H1 (cell line): ENCODE data around the gene HHAT. TPM values are rescaled to one million over a fixed set of nuclear protein-coding genes. Genes with fewer than 3 reads are reported as not detected.

Experiments
- CHD2 ChIP-seq: IDR thresholded peaks from 2 replicates; pipeline ENCODE4 v1.6.1; 2012; ENCODE audit warnings: low read length, improper control_type of control experiment
- CTBP2 ChIP-seq: IDR thresholded peaks from 2 replicates; pipeline ENCODE4 v1.7.0; 2011; ENCODE audit warnings: borderline replicate concordance, mild to moderate bottlenecking, moderate library complexity, mixed read lengths, low read length; ENCODE audit not compliant: insufficient read depth, insufficient read length
- CTCF ChIP-seq, 3 experiments: IDR thresholded peaks; 1 replicate in 2 of 3; 2 replicates in 1 of 3; pipeline versions ENCODE4 v1.5.1 to v1.6.1; 2011; ENCODE audit warnings: low read length in 3 of 3, mild to moderate bottlenecking in 3 of 3, inconsistent platforms in 2 of 3, low read depth in 1 of 3, moderate library complexity in 1 of 3; ENCODE audit not compliant: insufficient read depth in 1 of 3; ENCODE audit errors: control extremely low read depth in 1 of 3
- HDAC2 ChIP-seq, 2 experiments: fragments of 300-600 bp in 1 of 2; sonication (generic) in 1 of 2; IDR thresholded peaks; 2 replicates each; pipeline ENCODE4 v1.6.1; 2011 to 2012; ENCODE audit warnings: low read depth in 2 of 2, low read length in 2 of 2, mild to moderate bottlenecking in 2 of 2, moderate library complexity in 2 of 2, borderline replicate concordance in 1 of 2, inconsistent platforms in 1 of 2
- KDM4A ChIP-seq: IDR thresholded peaks from one replicate; pipeline ENCODE4 v1.7.1; 2012; ENCODE audit warnings: low read depth, mild to moderate bottlenecking, moderate library complexity, low read length, inconsistent platforms; ENCODE audit not compliant: severe bottlenecking
- RAD21 ChIP-seq, 2 experiments: IDR thresholded peaks in 1 of 2; conservative IDR thresholded peaks in 1 of 2; 2 replicates each; pipeline ENCODE4 v1.6.1; 2011; ENCODE audit warnings: low read depth in 2 of 2, low read length in 2 of 2, improper control_type of control experiment in 1 of 2, inconsistent platforms in 1 of 2, mild to moderate bottlenecking in 1 of 2, moderate library complexity in 1 of 2
- SAP30 ChIP-seq: fragments of 300-600 bp; sonication (generic); IDR thresholded peaks from 2 replicates; pipeline ENCODE4 v1.7.1; 2012; ENCODE audit warnings: low read length, moderate library complexity, mild to moderate bottlenecking, inconsistent platforms; ENCODE audit not compliant: insufficient read depth, insufficient replicate concordance
- SP2 ChIP-seq: IDR thresholded peaks from 2 replicates; pipeline ENCODE4 v1.6.1; 2012; ENCODE audit warnings: mild to moderate bottlenecking, low read length, inconsistent platforms
- SRF ChIP-seq: IDR thresholded peaks from 2 replicates; pipeline ENCODE4 v1.6.1; 2011; ENCODE audit warnings: mild to moderate bottlenecking, low read depth, low read length, moderate library complexity
- SUZ12 ChIP-seq: fragments of 200-600 bp; sonication (generic); IDR thresholded peaks from 2 replicates; pipeline ENCODE4 v1.6.1; 2012; ENCODE audit warnings: mild to moderate bottlenecking, inconsistent platforms, low read length, moderate library complexity, mixed read lengths
- polyA plus RNA-seq, 7 experiments: library from polyadenylated mRNA; depleted of rRNA in 3 of 7; stranded (reverse) in 5 of 7; unstranded in 2 of 7; fragments of >200 nt in 5 of 7; fragments of 200-250 nt in 2 of 7; gene quantifications; 1 replicate in 5 of 7; 2 replicates in 1 of 7; 4 replicates in 1 of 7; pipeline versions ENCODE4 v1.2.1 to v1.2.3, GENCODE V29; 2011 to 2013; ENCODE audit warnings: missing spikeins in 2 of 7, mixed read lengths in 2 of 7
- total RNA-seq: library from RNA; stranded (reverse); fragmentation: NEBNext Ultra II Directional; extraction: Animal tissue kit (Norgen Biotek cat#: 25700); gene quantifications from 2 replicates; pipeline ENCODE4 v1.2.1, GENCODE V29; 2021

The HHAT gene
- total and polyA plus RNA-seq, 2 of the 8 experiments (the other 6 are each of a cell fraction or from before 2014, with no cell fraction given), result 0.15 to 0.51 TPM

- TF ChIP-seq KDM4A (no peak), HDAC2 (IDR thresholded peaks at IDR 0.05; ENCODE audit: borderline replicate concordance in 1 of 2, low read depth in 2 of 2, low read length in 2 of 2) (peak in 1 of 2 experiments; percentile 76; a peak in 1 of 4 replicates), SRF (no peak), SUZ12 (no peak), SAP30 (no peak), RAD21 (IDR thresholded peaks at IDR 0.05 in 1 of 2, conservative IDR thresholded peaks at IDR 0.05 in 1 of 2; ENCODE audit: low read depth in 2 of 2, low read length in 2 of 2) (peak in 1 of 2 experiments; percentile 35; a peak in 2 of 4 replicates), SP2 (no peak), CHD2 (no peak), CTCF (IDR thresholded peaks at IDR 0.05; ENCODE audit: control extremely low read depth in 1 of 3, insufficient read depth in 1 of 3, low read depth in 1 of 3, low read length in 3 of 3) (peak in 2 of 3 experiments; percentile 12 to 30; a peak in 2 of 4 replicates), CTBP2 (no peak)
Measured at GRCh38 chr1:210415846-210416448, 87.2 kb downstream of the HHAT start (continued).
